ENCODE data around the gene DNM2. TPM values are rescaled to one million over a fixed set of nuclear protein-coding genes. Genes with fewer than 3 reads are reported as not detected.

DNM2 gene
- total and polyA plus RNA-seq, 2 of the 13 experiments (the other 11 are each of a cell fraction or from before 2014, with no cell fraction given): 41.7 to 59.8 TPM

GRCh38 chr19:10836479-10837330, 118.8 kb downstream of the DNM2 start (continued):
- TF ChIP-seq ZNF75D (CRISPR knock-in tag; IDR thresholded peaks at IDR 0.05; ENCODE audit: borderline replicate concordance) (peak; percentile 19; the same call in 1 of the 2 replicates), ZBTB4 (CRISPR knock-in tag; IDR thresholded peaks at IDR 0.05; ENCODE audit: borderline replicate concordance) (peak; percentile 87; the same call in 1 of the 2 replicates), ZNF761 (CRISPR knock-in tag; conservative IDR thresholded peaks at IDR 0.05) (no peak), ARID3A (IDR thresholded peaks at IDR 0.05; ENCODE audit: low read depth, low read length) (no peak), SIX1 (CRISPR knock-in tag; IDR thresholded peaks at IDR 0.05; ENCODE audit: borderline replicate concordance) (no peak), ZNF326 (CRISPR knock-in tag; IDR thresholded peaks at IDR 0.05; ENCODE audit: borderline replicate concordance) (no peak), PBX3 (CRISPR knock-in tag; IDR thresholded peaks at IDR 0.05; ENCODE audit: borderline replicate concordance) (no peak), NFRKB (IDR thresholded peaks at IDR 0.05) (no peak), CENPX (CRISPR knock-in tag; IDR thresholded peaks at IDR 0.05) (no peak), SMARCC2 (IDR thresholded peaks at IDR 0.05) (no peak), CBX1 (IDR thresholded peaks at IDR 0.05; ENCODE audit: low read depth) (no peak), ZNF143 (CRISPR knock-in tag; IDR thresholded peaks at IDR 0.05) (peak; percentile 90), ZNF281 (CRISPR knock-in tag; IDR thresholded peaks at IDR 0.05; ENCODE audit: borderline replicate concordance) (no peak), NCOR1 (IDR thresholded peaks at IDR 0.05; ENCODE audit: borderline replicate concordance, low read length) (no peak), SPEN (CRISPR knock-in tag; IDR thresholded peaks at IDR 0.05; ENCODE audit: low read depth) (no peak; the same call in 1 of the 2 replicates), TCF7L2 (IDR thresholded peaks at IDR 0.05; ENCODE audit: low read depth, low read length) (no peak), FOXA3 (CRISPR knock-in tag; IDR thresholded peaks at IDR 0.05) (no peak)

Measured in HepG2 (cell line).